SK-MEL-5 (cell line): ENCODE results near the gene LRRC75A. TPM values are rescaled to one million over a fixed set of nuclear protein-coding genes. Genes with fewer than 3 reads are reported as not detected.
A peak's percentile ranks its signal among the peaks of the same experiment; 100 is the strongest.

Experiments used
- DNase-seq: peaks from one replicate; pipeline ENCODE4 v3.0.0-alpha.2; 2016; ENCODE audit warnings: low read depth, low spot score
- in situ Hi-C: cut with HindIII; loops from 2 replicates; pipeline ENCODE4 v1.10.0; 2016; ENCODE audit warnings: low sequenced_read_pairs, high pct_unique_total_duplicates, low pct_unique_long_range_greater_than_20kb
- total RNA-seq: library from RNA; depleted of rRNA; stranded (reverse); fragments of >200 nt; shearing (Covaris generic); gene quantifications from 2 replicates; pipeline ENCODE4 v1.2.3, GENCODE V29; 2014

LRRC75A gene
- total RNA-seq, 1 experiment from 2014 or later: 5.3 TPM

DNA sequence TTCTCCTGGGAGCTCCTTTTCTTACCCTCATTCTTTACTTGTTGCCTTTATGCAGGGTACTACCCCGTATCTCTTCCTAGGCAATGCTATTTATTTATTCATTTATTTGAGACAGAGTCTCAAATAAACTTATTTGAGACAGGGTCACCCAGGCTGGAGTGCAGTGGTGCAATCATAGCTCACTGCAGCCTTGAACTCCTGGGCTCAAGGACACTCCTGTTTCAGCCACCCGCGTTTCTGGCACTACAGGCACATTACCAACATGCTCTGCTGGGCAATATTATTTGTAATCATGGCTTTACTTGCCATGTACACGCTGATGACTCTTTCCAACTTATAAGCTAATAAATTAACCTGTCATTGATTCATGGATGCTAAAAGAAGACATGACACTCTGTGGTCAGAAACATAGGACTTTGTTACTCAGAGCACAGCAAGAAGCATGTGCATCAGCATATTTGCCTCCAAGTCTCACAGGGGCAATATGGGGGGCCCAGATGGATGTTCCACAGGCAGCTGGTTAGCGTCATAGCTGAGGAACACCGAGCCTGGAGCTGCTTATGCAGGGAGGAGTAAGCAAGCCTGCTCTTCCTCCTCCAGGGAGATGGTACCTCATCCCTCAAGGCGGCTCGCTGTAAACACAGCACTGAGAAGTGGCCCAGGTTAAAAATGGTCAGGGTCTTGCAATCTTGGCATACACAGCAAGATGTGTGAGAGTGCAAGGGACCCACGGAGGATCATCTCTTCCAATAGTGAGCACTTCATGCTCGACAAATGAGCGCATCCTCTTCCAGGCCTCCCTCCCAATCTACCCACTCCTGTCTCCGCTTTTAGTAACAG lies 4.2 kb upstream of the LRRC75A start:
- in situ Hi-C loops: no loop called here
- no peak for DNase-seq

DNA sequence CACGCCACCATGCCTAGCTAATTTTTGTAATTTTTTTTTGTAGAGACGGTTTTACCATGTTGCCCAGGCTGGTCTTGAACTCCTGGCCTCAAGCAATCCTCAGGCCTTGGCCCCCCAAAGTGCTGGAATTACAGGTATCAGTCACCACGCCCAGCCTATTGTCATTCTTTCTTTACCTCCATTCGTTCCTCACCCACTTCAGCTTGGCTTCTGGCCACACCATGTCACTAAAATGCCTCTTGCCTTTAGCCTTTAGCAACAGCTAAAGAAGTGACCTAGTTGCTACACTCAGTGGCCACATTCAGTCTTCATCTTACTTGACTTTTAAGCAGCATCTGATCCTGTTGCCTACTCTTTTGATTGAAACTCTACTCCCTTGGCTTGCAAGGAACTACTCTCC lies 3.6 kb upstream of the LRRC75A start:
- DNase-seq: no peak
- in situ Hi-C loops: no loop called here

DNA sequence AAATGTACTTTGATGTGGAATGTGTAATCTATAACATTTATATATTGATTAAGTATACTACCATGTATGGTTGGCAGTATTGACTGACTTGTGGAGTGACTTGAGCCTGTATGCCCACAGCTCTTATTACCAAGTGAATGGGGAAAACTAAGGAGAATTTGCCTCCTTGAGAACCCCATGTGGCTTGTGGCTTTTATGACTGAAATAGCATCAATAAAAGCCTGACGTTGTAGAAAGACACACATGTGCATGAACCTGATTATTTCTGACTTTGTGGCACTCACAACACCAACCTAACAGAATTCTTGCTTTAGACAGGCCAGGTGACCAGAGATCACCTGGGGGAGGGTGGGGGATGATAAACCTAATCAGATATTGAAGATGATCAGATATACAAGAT lies 2.1 kb upstream of the LRRC75A start:
- no peak for DNase-seq
- in situ Hi-C loops: no loop called here

DNA sequence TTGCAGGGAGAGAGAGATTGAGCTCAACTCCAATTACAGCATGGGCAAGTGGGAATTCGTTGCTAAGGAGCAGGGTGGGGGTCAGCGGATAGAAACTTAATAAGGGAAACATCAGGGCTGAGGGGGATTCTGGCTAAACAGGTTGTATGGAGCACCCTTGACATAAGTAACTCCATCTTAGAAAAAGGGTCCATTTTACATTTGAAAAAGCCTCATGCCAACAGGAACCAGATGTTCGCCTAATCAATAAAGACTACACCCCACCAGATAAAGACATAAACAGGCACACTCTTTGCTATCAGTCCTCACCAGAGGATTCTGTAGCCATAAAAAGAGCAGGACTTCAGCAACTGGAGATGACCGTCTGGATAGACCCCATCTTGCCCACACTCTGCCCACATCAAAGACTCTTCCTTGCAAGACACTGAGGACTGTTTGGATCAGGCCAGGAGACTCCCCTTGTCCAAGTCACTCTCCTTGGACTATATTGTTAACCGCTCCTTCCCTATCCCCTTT lies 1.6 kb upstream of the LRRC75A start:
- no peak for DNase-seq
- in situ Hi-C loops: no loop called here

DNA sequence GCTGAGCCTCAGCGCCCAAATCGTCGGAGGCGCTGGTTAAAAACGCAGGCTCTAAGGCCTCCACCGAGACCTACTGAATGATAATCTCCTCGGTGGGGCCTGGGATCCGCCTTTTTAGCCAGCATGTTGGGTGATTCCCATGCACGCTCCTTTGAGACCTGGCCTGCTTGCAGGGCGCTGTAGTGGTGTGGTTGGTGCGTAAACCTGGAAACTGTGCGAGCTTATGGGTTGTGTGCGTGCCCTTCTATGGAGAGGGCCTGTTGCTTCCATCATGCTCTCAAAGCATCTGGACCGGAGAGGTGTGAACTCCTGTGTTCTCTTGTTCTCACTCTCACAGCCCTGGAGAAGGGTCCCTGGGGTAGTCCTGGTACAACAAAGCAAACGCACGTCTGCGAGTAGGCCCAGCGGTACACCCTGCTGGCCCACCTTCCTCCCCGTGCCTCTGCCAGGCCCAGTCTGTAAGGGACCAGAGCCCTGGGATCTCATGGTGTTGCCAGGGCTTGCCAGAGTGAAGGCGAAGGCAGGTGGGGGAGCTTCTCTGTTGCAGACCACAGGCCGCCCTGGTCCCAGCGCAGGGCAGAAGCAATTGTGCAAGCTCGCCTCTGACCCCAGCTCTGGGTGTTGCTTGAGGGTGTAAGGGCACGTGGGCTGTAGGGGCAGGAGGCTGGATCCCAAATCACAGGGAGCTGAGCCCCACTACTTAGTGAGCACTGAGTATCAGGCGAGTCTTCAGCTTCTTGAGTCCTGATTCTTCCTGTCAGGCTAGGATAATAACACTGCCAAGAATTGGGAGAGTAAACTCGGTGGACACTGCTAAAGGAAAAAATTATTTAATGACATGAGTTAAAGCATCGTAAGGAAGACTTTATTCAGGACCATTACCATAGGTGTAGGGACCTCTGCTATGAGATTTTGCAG lies 879 bp upstream of the LRRC75A start:
- DNase-seq: no peak
- in situ Hi-C loops: no loop called here

DNA sequence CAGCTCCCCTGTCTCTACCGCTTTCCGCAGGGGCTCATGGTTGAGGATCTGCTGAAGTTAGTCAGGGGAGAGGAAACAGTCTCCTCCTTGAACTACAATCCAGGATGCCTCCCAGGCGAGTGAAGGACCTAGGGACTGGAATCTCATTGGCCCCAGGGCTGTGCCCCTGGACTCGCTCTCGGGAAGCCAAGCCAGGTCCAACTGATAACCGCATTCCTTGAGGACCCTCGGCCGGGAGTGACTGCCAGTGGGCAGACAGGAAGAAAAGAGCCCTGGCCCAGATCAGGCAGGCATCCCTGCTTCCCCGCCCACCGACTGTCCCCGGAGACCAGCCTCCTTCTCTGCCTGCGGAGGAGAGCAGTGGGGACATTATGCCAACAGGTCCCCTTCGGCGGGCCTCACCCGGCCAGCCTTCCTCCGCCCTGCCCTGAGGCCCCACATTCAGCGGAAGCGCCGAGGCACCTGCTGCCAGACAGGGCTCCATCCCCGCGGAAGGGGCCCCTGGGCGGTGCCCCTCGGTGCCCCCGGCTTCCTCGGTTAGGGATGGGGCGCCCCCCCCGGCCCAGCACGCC lies 776 bp downstream of the LRRC75A start:
- in situ Hi-C loops: no loop called here
- DNase-seq: no peak

- DNase-seq: no peak
- in situ Hi-C loops: no loop called here
Observed at GRCh38 chr17:16489431-16489830, 2.6 kb downstream of the LRRC75A start.

- no peak for DNase-seq
- in situ Hi-C loops: no loop called here
Observed at GRCh38 chr17:16488968-16489337, 3.0 kb downstream of the LRRC75A start.

DNA sequence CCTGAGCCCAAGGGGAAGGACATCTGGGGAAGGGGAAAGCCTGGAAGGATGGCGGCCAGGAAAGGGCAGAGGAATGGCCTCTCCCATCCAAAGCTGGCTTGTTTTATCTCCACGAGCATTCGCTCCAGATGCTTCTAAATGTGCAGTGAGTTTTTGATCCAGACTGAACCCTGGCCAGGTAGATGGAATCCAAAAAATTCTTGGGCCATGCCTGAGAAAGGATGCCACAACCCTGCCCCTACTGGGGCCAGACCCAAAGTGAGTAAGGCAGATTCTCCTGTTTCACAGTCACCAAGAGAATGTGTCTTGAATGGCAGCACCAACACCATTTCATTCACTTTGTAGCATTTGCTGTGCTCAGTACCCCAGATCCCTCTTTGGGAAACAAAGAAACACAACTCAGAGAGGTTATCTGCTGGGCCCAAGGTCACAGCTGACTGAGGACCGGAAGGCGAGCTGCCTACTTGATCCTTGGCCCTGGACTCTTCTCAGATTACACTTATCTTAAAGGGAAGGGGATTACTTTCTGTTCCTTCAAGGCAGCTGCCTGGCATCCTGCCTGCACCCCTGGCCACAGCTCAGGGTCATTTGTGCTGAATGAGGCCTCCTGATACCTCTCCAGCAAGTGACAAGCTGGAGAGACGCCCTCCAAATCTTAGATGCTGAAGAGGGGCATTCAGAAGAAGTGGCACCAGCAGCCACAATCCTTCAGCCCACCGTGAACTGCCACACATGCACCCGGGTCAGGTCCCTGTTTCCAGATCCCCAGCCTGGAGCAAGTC lies 3.6 kb downstream of the LRRC75A start:
- in situ Hi-C loops: no loop called here
- no peak for DNase-seq

- in situ Hi-C loops: no loop called here
- DNase-seq: peak; percentile 55
Observed at GRCh38 chr17:16486373-16487250, 5.4 kb downstream of the LRRC75A start.

DNA sequence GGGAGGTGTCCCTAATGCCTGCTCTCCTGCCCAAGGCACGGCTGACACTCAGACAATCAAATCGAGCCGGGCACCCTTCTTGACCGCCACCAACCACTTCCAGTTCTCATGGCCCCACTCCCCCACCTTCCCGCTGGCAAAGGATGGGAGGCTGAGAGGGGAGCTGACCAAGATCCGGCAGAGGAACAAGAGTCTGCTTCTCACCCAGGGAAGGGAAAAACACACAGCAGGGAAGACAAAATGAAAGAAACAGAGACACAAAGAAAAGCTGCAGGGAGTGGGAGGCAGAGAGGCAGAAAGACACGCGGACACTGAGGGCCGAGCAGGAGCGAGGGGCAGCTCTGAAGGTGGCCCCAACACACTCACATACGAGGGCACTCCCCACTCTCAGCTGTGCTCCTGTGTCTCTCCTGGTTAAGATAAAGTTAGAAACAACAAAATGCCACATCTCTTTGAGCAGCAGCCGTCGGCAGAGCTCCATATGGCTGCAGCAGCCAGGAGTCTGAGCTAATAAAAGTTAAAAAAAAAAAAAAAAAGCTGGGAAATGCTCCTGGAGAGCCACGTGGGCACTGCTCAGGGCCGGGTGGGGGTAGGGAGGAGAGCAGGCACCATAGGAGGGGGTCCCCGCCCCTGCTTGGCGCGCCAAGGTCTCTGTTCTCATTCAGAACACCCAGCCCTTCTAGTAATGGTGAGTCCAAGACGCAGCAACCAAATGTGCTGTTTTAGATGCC lies 7.4 kb downstream of the LRRC75A start:
- DNase-seq: no peak
- in situ Hi-C loops: no loop called here

GRCh38 chr17:16483021-16483645 lies 8.9 kb downstream of the LRRC75A start:
- in situ Hi-C loops: no loop called here
- DNase-seq: no peak

- in situ Hi-C loops: no loop called here
Observed at GRCh38 chr17:16482253-16482652, 9.7 kb downstream of the LRRC75A start.

GRCh38 chr17:16480995-16481394 lies 11.0 kb downstream of the LRRC75A start:
- no peak for DNase-seq
- in situ Hi-C loops: no loop called here

More at GRCh38 chr17:16482253-16482652, 9.7 kb downstream of the LRRC75A start:
- no peak for DNase-seq

- DNase-seq: no peak
- in situ Hi-C loops: no loop called here
Observed at GRCh38 chr17:16479264-16479663, 12.7 kb downstream of the LRRC75A start.

GRCh38 chr17:16478649-16479048 lies 13.3 kb downstream of the LRRC75A start:
- in situ Hi-C loops: no loop called here
- no peak for DNase-seq
